Measurements from ENCODE around the gene ZBTB48. TPM values are rescaled to one million over a fixed set of nuclear protein-coding genes. Genes with fewer than 3 reads are reported as not detected.
"Not testable (repeated sequence)": the region's sequence is repeated elsewhere in the genome, so short reads cannot be mapped to it uniquely, and the experiment has no call there.

ZBTB48 gene
- total and polyA plus RNA-seq, 7 donors: 14.4 to 31.3 (median 17.6) TPM

GRCh38 chr1:6635161-6635909 lies 55.5 kb downstream of the ZBTB48 start:
- Histone ChIP-seq H3K27me3 (no peaks in the 10 kb centered on the region), H3K9me3 (no peaks in the 10 kb centered on the region), H3K27ac (no peak overlapping the region), H3K36me3 (peaks cover 31 to 98% (median 55%) of the 10 kb centered on the region in 4 donors), H3K4me1 (peaks cover 0 to 9% (median 3%) of the 10 kb centered on the region in 4 donors), H3K4me3 (no peak overlapping the region)
- WGBS, 2 donors: 89 to 93% methylated on average over 20 of the region's 20 CpGs
- intact Hi-C loops (cut with DNase I): loop anchor here (5.0 kb wide), 1 partner anchor 38 kb away; no protein-coding TSS in a partner anchor
- TF ChIP-seq CTCF (IDR thresholded peaks at IDR 0.05) (no peak), EP300 (IDR thresholded peaks at IDR 0.05) (no peak), POLR2AphosphoS5 (IDR thresholded peaks at IDR 0.05) (no peak), POLR2A (IDR thresholded peaks at IDR 0.05) (no peak)
- no peak for DNase-seq

GRCh38 chr1:6635910-6636760 lies 56.3 kb downstream of the ZBTB48 start:
- H3K27ac ChIP-seq: no peak overlapping the region
- TF ChIP-seq POLR2A (IDR thresholded peaks at IDR 0.05) (no peak), CTCF (IDR thresholded peaks at IDR 0.05) (no peak), EP300 (IDR thresholded peaks at IDR 0.05) (no peak), POLR2AphosphoS5 (IDR thresholded peaks at IDR 0.05) (no peak)
- intact Hi-C loops (cut with DNase I): loop anchor here (5.0 kb wide), 1 partner anchor 39 kb away; no protein-coding TSS in a partner anchor
- H3K4me3 ChIP-seq: no peak overlapping the region
- no peaks in the 10 kb centered on the region for H3K9me3 ChIP-seq
- H3K27me3 ChIP-seq: no peaks in the 10 kb centered on the region
- H3K4me1 ChIP-seq: peaks cover 0 to 9% (median 3%) of the 10 kb centered on the region in 4 donors
- no peak for DNase-seq
- H3K36me3 ChIP-seq: peaks cover 31 to 98% (median 51%) of the 10 kb centered on the region in 4 donors
- whole genome bisulfite sequencing, 2 donors: 85% methylated on average over 16 of the region's 16 CpGs

- Histone ChIP-seq H3K27ac (peak overlapping the region in 2 of 4 donors; percentile 63 to 76), H3K36me3 (peaks cover 31 to 97% (median 49%) of the 10 kb centered on the region in 4 donors)
- H3K4me3 ChIP-seq, H3K4me1 ChIP-seq, DNase-seq, H3K27me3 ChIP-seq, H3K9me3 ChIP-seq: not testable (repeated sequence)
- intact Hi-C loops (cut with DNase I): loop anchor here (5.0 kb wide), 1 partner anchor 39 kb away; no protein-coding TSS in a partner anchor
- 88 to 96% methylated on average over 6 of the region's 6 CpGs for WGBS, 2 donors
Measured at GRCh38 chr1:6636778-6637177, 57.0 kb downstream of the ZBTB48 start.

- no peak overlapping the region for H3K4me3 ChIP-seq
- H3K4me1 ChIP-seq: peaks cover 0 to 9% (median 3%) of the 10 kb centered on the region in 4 donors
- WGBS, 2 donors: 91 to 93% methylated on average over 9 of the region's 9 CpGs
- no peaks in the 10 kb centered on the region for H3K27me3 ChIP-seq
- intact Hi-C loops (cut with DNase I): loop anchor here (5.0 kb wide), 1 partner anchor 40 kb away; no protein-coding TSS in a partner anchor
- peak overlapping the region; percentile 43 to 76 (median 62) for H3K27ac ChIP-seq
- no peak for DNase-seq
- TF ChIP-seq POLR2AphosphoS5 (IDR thresholded peaks at IDR 0.05) (no peak), CTCF (IDR thresholded peaks at IDR 0.05) (no peak), EP300 (IDR thresholded peaks at IDR 0.05) (no peak), POLR2A (IDR thresholded peaks at IDR 0.05) (no peak)
- no peaks in the 10 kb centered on the region for H3K9me3 ChIP-seq
- H3K36me3 ChIP-seq: peaks cover 24 to 97% (median 47%) of the 10 kb centered on the region in 4 donors
Measured at GRCh38 chr1:6637770-6638169, 58.0 kb downstream of the ZBTB48 start.

GRCh38 chr1:6638226-6638625 lies 58.4 kb downstream of the ZBTB48 start:
- WGBS, 2 donors: 83 to 85% methylated on average over 18 of the region's 18 CpGs
- Histone ChIP-seq H3K27ac (peak overlapping the region; percentile 43 to 76 (median 62)), H3K27me3 (no peaks in the 10 kb centered on the region), H3K4me1 (peaks cover 0 to 9% (median 3%) of the 10 kb centered on the region in 4 donors), H3K9me3 (no peaks in the 10 kb centered on the region), H3K4me3 (no peak overlapping the region), H3K36me3 (peaks cover 19 to 94% (median 44%) of the 10 kb centered on the region in 4 donors)
- intact Hi-C loops (cut with DNase I): loop anchor here (5.0 kb wide), 1 partner anchor 41 kb away; no protein-coding TSS in a partner anchor
- TF ChIP-seq POLR2A (IDR thresholded peaks at IDR 0.05) (no peak), EP300 (IDR thresholded peaks at IDR 0.05) (no peak), POLR2AphosphoS5 (IDR thresholded peaks at IDR 0.05) (peak in 3 of 4 donors; percentile 27 to 47 (median 31)), CTCF (IDR thresholded peaks at IDR 0.05) (no peak)
- peak; percentile 91 for DNase-seq

Measured in sigmoid colon (tissue), 7 donors.